ENCODE results near the gene PGAM4.

Gene PGAM4

DNA sequence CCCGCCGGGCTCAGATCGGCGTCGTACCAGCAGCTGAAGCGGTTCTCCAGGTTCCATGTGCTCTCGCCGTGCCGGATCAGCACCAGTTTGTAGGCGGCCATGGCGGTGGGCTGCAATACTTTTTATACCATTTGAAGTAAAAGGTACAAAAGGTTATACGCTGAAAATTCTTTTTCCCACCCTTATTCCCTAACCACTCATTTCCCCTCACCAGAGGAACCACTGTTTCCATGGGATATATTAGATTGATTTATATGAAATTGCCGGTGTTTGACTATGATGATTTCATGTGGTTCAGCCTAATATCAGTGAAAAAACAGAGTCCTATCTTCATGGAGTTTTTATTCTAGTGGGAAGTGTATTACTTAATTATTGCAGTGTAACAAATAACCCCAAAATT lies at the start of gene PGAM4:
TSS of gene PGAM4 (minus strand) at position 101 of the 400 bp plus-strand sequence. CDS start at position 101, 0 bp downstream.
- no peak for DNase-seq (ENCODE audit: insufficient read length, low spot score)
- TF ChIP-seq, protein P1, sequence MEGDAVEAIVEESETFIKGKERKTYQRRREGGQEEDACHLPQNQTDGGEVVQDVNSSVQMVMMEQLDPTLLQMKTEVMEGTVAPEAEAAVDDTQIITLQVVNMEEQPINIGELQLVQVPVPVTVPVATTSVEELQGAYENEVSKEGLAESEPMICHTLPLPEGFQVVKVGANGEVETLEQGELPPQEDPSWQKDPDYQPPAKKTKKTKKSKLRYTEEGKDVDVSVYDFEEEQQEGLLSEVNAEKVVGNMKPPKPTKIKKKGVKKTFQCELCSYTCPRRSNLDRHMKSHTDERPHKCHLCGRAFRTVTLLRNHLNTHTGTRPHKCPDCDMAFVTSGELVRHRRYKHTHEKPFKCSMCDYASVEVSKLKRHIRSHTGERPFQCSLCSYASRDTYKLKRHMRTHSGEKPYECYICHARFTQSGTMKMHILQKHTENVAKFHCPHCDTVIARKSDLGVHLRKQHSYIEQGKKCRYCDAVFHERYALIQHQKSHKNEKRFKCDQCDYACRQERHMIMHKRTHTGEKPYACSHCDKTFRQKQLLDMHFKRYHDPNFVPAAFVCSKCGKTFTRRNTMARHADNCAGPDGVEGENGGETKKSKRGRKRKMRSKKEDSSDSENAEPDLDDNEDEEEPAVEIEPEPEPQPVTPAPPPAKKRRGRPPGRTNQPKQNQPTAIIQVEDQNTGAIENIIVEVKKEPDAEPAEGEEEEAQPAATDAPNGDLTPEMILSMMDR (IDR thresholded peaks at IDR 0.05; ENCODE audit: insufficient read depth, missing control alignments): no peak
- FAIRE-seq: no peak

DNA sequence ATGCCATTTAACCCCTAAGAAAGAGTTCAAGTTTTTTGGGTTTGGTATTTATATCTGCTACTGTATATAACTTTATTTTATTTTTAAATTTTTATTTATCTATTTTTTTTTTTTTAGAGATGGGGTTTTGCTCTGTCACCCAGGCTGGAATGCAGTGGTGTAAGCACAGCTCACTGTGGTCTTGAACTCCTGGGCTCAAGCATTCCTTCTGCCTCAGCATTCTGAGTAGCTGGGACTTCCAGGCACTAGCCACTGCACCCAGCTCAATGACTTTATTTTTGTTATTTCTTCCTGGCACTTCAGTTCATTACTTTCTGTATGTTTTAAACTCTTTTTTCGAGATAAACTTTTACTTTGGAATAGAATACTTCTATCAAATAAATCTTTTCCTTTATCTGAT lies 42.4 kb upstream of the PGAM4 start:
- FAIRE-seq (no peak), DNase-seq (ENCODE audit: insufficient read length, low spot score) (no peak)
- TF ChIP-seq, protein P1 (IDR thresholded peaks at IDR 0.05; ENCODE audit: insufficient read depth, missing control alignments): no peak

DNA sequence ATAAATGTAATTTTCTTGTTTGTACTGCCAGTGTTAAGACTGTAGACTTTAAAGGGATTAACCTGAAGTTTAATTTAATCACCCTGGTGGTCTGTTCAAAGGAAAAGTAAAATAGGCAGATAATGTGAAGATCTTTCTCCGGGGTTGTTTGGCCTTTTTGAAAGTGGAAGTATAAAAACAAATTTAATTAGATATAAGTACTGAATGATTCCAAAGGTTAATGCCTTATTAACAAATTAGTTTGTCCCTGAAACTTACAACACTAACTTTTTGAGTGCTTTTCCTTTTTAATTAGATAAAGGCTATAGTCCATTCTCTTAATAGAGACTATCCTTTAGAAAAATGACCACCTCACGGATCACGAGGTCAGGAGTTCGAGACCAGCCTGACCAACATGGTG lies 10.4 kb upstream of the PGAM4 start:
- DNase-seq (ENCODE audit: insufficient read length, low spot score) (no peak), FAIRE-seq (no peak)
- TF ChIP-seq, protein P1 (IDR thresholded peaks at IDR 0.05; ENCODE audit: insufficient read depth, missing control alignments): no peak

DNA sequence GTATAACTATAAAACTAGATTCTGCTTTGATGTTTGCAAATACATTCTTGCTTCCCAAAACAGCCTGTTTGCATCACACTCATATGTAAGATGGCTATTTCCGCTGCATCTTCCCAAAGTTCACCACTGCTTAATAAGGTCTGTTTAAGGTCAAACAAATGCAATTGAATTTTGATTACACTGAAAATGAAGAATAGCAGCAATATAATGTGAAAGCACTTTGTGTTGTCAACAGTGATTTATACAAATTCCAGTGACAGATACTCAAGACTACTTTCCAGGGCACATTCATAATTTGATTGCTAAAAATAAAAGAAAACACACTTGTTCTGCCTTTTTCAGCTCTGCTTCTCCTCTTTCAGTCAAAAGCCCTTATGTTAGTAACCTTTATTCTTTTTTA lies 8.1 kb upstream of the PGAM4 start:
- FAIRE-seq (peak; percentile 63), DNase-seq (ENCODE audit: insufficient read length, low spot score) (no peak)
- TF ChIP-seq, protein P1 (IDR thresholded peaks at IDR 0.05; ENCODE audit: insufficient read depth, missing control alignments): no peak

DNA sequence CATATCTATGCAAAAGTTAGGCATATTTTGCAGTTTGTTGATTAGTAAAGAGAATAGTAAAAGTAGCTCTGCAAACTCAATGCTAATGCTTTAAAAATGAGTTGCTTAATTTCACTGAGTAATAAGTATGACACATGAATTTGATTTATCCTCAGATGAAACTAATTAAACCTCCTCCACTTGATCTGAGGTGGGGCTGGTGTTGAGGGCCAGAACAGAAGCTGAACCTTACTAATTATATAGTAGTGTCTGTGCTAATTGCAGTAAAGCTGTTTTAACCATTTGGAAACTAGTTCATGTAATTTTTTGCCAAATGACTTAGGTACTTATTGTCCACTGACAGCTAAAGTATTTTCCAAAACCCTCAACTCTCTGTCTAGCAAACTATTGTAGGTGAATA lies 7.7 kb upstream of the PGAM4 start:
- FAIRE-seq: peak; percentile 73
- no peak for DNase-seq (ENCODE audit: insufficient read length, low spot score)

DNA sequence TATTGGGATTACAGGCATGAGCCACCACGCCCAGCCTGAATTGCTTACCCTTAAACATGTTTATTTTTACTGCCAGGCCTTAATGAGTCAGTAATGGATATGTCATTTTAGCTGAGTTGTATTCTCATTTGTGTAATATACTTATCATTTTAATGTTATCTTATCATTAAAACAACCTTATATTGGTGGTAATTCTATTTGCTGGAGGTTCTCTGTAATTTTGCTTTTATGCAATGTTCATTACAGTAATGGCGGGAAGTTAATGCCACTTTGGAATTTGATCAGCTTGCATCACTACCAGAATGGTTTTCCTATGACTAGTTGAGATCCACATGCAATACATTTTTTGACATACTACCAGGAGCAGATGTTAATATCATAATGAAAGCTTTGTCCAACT lies 6.3 kb upstream of the PGAM4 start:
- FAIRE-seq (no peak), DNase-seq (ENCODE audit: insufficient read length, low spot score) (no peak)
- TF ChIP-seq, protein P1 (IDR thresholded peaks at IDR 0.05; ENCODE audit: insufficient read depth, missing control alignments): no peak

More for the DNA sequence above, 7.7 kb upstream of the PGAM4 start:
- TF ChIP-seq, protein P1 (IDR thresholded peaks at IDR 0.05; ENCODE audit: insufficient read depth, missing control alignments): no peak

DNA sequence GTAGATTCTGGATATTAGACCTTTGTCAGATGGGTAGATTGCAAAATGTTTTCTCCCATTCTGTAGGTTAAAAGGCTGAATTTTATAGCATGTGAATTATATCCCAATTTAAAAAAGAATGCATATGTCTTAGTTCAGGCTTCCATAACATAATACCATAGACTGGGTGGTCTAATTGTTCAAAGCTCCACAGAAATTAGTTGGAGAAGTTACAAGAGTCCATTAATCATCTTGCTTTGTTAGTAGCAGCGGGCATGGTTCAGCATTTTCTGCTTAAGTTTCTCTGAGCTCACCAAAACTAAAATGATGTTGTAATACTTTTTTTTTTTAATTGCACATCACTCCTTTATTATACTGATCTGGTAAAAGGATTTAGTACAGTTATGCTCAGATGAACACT lies 1.8 kb downstream of the PGAM4 start:
- no peak for DNase-seq (ENCODE audit: insufficient read length, low spot score)
- TF ChIP-seq, protein P1 (IDR thresholded peaks at IDR 0.05; ENCODE audit: insufficient read depth, missing control alignments): no peak
- FAIRE-seq: no peak
